CD14-positive monocyte (primary cell): Measurements from ENCODE around the gene KRTAP8-1. TPM values are rescaled to one million over a fixed set of nuclear protein-coding genes. Genes with fewer than 3 reads are reported as not detected.

Experiments
- DNase-seq, 3 donors: peaks; one replicate each; pipeline ENCODE4 v3.0.0-alpha.2; 2011 to 2022
- H2AFZ ChIP-seq: 2 replicates; pipeline ENCODE4 v1.6.0; 2012; ENCODE audit warnings: mild to moderate bottlenecking, low read depth, low read length, inconsistent platforms; ENCODE audit not compliant: insufficient read depth, poor library complexity, severe bottlenecking
- H3K27ac ChIP-seq, 2 donors: 1 replicate in 1 of 2; 2 replicates in 1 of 2; pipeline ENCODE4 v1.5.1; 2012 to 2013; ENCODE audit warnings: low read length in 2 of 2, control low read depth in 1 of 2, inconsistent platforms in 1 of 2, low read depth in 1 of 2, mild to moderate bottlenecking in 1 of 2
- H3K27me3 ChIP-seq, 2 donors: one replicate each; pipeline versions ENCODE4 v1.6.0 to v1.6.1; 2011 to 2013; ENCODE audit warnings: low read length in 2 of 2; ENCODE audit not compliant: control insufficient read depth in 2 of 2, insufficient read depth in 2 of 2
- H3K36me3 ChIP-seq, 2 donors: replicated peaks in 1 of 2; 1 replicate in 1 of 2; 2 replicates in 1 of 2; pipeline versions ENCODE4 v1.5.1 to v1.6.1; 2012 to 2013; ENCODE audit warnings: low read length in 2 of 2, control low read depth in 1 of 2, inconsistent platforms in 1 of 2, mild to moderate bottlenecking in 1 of 2; ENCODE audit not compliant: insufficient read depth in 2 of 2, control insufficient read depth in 1 of 2
- H3K4me1 ChIP-seq, 2 donors: 1 replicate in 1 of 2; 2 replicates in 1 of 2; pipeline versions ENCODE4 v1.5.1 to v1.6.1; 2012 to 2013; ENCODE audit warnings: low read length in 2 of 2, control low read depth in 1 of 2, inconsistent platforms in 1 of 2, mild to moderate bottlenecking in 1 of 2, moderate library complexity in 1 of 2; ENCODE audit not compliant: insufficient read depth in 2 of 2, control insufficient read depth in 1 of 2
- H3K4me2 ChIP-seq: replicated peaks from 2 replicates; pipeline ENCODE3; 2012; ENCODE audit warnings: low read length, moderate library complexity, mild to moderate bottlenecking; ENCODE audit not compliant: poor library complexity, severe bottlenecking; ENCODE audit errors: extremely low read depth
- H3K4me3 ChIP-seq, 3 experiments: fragments of 200-600 bp in 1 of 3; sonication (generic) in 1 of 3; replicated peaks in 1 of 3; 1 replicate in 2 of 3; 2 replicates in 1 of 3; pipeline ENCODE4 v1.5.1; 2011 to 2013; ENCODE audit warnings: low read length in 3 of 3, mild to moderate bottlenecking in 3 of 3, control low read depth in 2 of 3, low read depth in 2 of 3, inconsistent platforms in 1 of 3, moderate library complexity in 1 of 3
- H3K79me2 ChIP-seq: 2 replicates; pipeline ENCODE4 v1.6.0; 2012; ENCODE audit warnings: mild to moderate bottlenecking, control low read depth, inconsistent platforms, low read length, moderate library complexity; ENCODE audit not compliant: insufficient read depth
- H3K9ac ChIP-seq: 2 replicates; pipeline ENCODE4 v1.6.0; 2017; ENCODE audit warnings: low read length, mild to moderate bottlenecking; ENCODE audit not compliant: insufficient read depth, poor library complexity, severe bottlenecking
- H3K9me3 ChIP-seq, 2 donors: replicated peaks in 1 of 2; 1 replicate in 1 of 2; 2 replicates in 1 of 2; pipeline versions ENCODE4 v1.5.1 to v1.6.1; 2012 to 2013; ENCODE audit warnings: low read length in 2 of 2, control low read depth in 1 of 2; ENCODE audit not compliant: control insufficient read depth in 1 of 2, insufficient read depth in 1 of 2
- H4K20me1 ChIP-seq: 2 replicates; pipeline ENCODE4 v1.6.0; 2012; ENCODE audit warnings: mild to moderate bottlenecking, low read length, control low read depth, moderate library complexity; ENCODE audit not compliant: insufficient read depth
- H3K27ac Mint-ChIP-seq, 7 donors: one replicate each; pipeline ENCODE4 v1.8.0; 2020; ENCODE audit warnings: mild to moderate bottlenecking in 7 of 7, mixed read lengths in 7 of 7, moderate library complexity in 6 of 7, inconsistent platforms in 2 of 7
- H3K27me3 Mint-ChIP-seq, 3 donors: one replicate each; pipeline ENCODE4 v1.8.0; 2021 to 2022; ENCODE audit warnings: low read depth in 3 of 3, mild to moderate bottlenecking in 3 of 3, mixed read lengths in 3 of 3, moderate library complexity in 3 of 3, inconsistent platforms in 1 of 3
- H3K36me3 Mint-ChIP-seq, 2 donors: one replicate each; pipeline ENCODE4 v1.8.0; 2020; ENCODE audit warnings: mixed read lengths in 2 of 2, inconsistent platforms in 1 of 2, mild to moderate bottlenecking in 1 of 2
- H3K4me1 Mint-ChIP-seq: one replicate; pipeline ENCODE4 v1.8.0; 2020; ENCODE audit warnings: mild to moderate bottlenecking, mixed read lengths
- H3K4me3 Mint-ChIP-seq, 2 donors: one replicate each; pipeline ENCODE4 v1.8.0; 2020; ENCODE audit warnings: mild to moderate bottlenecking in 2 of 2, mixed read lengths in 2 of 2, moderate library complexity in 1 of 2
- H3K9me3 Mint-ChIP-seq, 7 donors: one replicate each; pipeline ENCODE4 v1.8.0; 2020 to 2022; ENCODE audit warnings: mixed read lengths in 7 of 7, mild to moderate bottlenecking in 6 of 7, moderate library complexity in 6 of 7, inconsistent platforms in 2 of 7
- CTCF ChIP-seq: fragments of 200-600 bp; IDR thresholded peaks from one replicate; pipeline ENCODE4 v1.8.0; 2022; ENCODE audit warnings: antibody characterized with exemption, mild to moderate bottlenecking
- WGBS: methylation state at CpG from one replicate; pipeline ENCODE4 v1.1.5; 2013; ENCODE audit warnings: missing lambda C conversion rate; ENCODE audit not compliant: insufficient coverage; 5-methylcytosine and 5-hydroxymethylcytosine counted together
- intact Hi-C, 2 donors: fragments of 100-400 bp; cut with micrococcal nuclease; formaldehyde crosslinking; loops; one replicate each; pipeline versions ENCODE4 v1.15.0 to v1.15.1; 2023
- polyA plus RNA-seq, 3 donors: library from polyadenylated mRNA; depleted of rRNA in 1 of 3; unstranded in 2 of 3; stranded (reverse) in 1 of 3; fragments of 300-500 nt in 2 of 3; fragments of >200 nt in 1 of 3; fragmentation: Illumina TruSeq in 2 of 3; gene quantifications; 1 replicate in 2 of 3; 2 replicates in 1 of 3; pipeline ENCODE4 v1.2.3, GENCODE V29; 2012 to 2021

KRTAP8-1 gene
- polyA plus RNA-seq, 3 donors = not detected

DNA sequence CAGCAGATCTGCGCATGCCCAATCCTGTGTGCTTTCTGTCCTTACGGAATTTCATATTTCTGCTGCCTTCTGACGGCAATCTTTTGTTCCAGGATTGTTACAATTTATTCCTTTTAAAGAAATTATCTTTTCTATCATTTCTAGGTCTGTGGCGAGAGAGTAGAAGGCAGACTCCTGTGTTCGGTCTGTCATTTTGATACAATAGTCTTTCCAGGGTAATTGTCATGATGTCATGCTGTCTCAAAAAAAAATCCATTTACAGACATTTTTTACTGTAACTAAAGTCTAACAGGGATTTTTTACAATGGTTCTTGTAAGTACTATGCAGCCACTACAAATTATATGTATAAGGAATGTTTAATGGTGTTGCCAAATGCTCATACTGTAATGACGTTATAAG, 25.5 kb upstream of the KRTAP8-1 start:
- no peak overlapping the region for H3K4me2 ChIP-seq
- no peak for DNase-seq
- H3K4me1 ChIP-seq = no peaks in the 10 kb centered on the region
- peaks cover 0 to 2% (median 0%) of the 10 kb centered on the region in 7 donors for H3K9me3 Mint-ChIP-seq
- no peaks in the 10 kb centered on the region for H3K9me3 ChIP-seq
- no peak overlapping the region for H3K27ac Mint-ChIP-seq
- no peaks in the 10 kb centered on the region for H3K4me1 Mint-ChIP-seq
- H3K4me3 Mint-ChIP-seq = no peak overlapping the region
- 100% methylated on average over 1 of the region's 6 CpGs for WGBS
- H3K36me3 ChIP-seq = no peaks in the 10 kb centered on the region
- H3K27me3 ChIP-seq = no peaks in the 10 kb centered on the region
- H3K27ac ChIP-seq = no peak overlapping the region
- no peak overlapping the region for H3K9ac ChIP-seq
- H2AFZ ChIP-seq = no peak overlapping the region
- H3K36me3 Mint-ChIP-seq = no peaks in the 10 kb centered on the region
- H3K27me3 Mint-ChIP-seq = peaks cover 0 to 3% (median 0%) of the 10 kb centered on the region in 3 donors
- H3K79me2 ChIP-seq = no peaks in the 10 kb centered on the region
- intact Hi-C loops = no loop called here
- H3K4me3 ChIP-seq = no peak overlapping the region
- no peaks in the 10 kb centered on the region for H4K20me1 ChIP-seq
- TF ChIP-seq CTCF = no peak

GRCh38 chr21:30831194-30831765, 18.2 kb upstream of the KRTAP8-1 start:
- H3K27ac ChIP-seq = no peak overlapping the region
- no peak overlapping the region for H2AFZ ChIP-seq
- TF ChIP-seq CTCF = peak; percentile 76
- no peaks in the 10 kb centered on the region for H3K4me1 ChIP-seq
- WGBS = no CpG with 5 or more reads among the region's 6 CpGs
- Mint-ChIP-seq H3K9me3 (no peaks in the 10 kb centered on the region), H3K4me1 (no peaks in the 10 kb centered on the region), H3K36me3 (no peaks in the 10 kb centered on the region), H3K27me3 (no peaks in the 10 kb centered on the region), H3K4me3 (no peak overlapping the region), H3K27ac (no peak overlapping the region)
- H3K9me3 ChIP-seq = no peaks in the 10 kb centered on the region
- no peaks in the 10 kb centered on the region for H3K36me3 ChIP-seq
- no peaks in the 10 kb centered on the region for H3K27me3 ChIP-seq
- H3K4me3 ChIP-seq = no peak overlapping the region
- peak; percentile 2 to 25 (median 17) for DNase-seq
- H3K79me2 ChIP-seq = no peaks in the 10 kb centered on the region
- intact Hi-C loops = loop anchor here (5.0 kb wide), 1 partner anchor 256 kb away; no protein-coding TSS in a partner anchor
- H4K20me1 ChIP-seq = no peaks in the 10 kb centered on the region
- H3K9ac ChIP-seq = no peak overlapping the region
- no peak overlapping the region for H3K4me2 ChIP-seq
